ENCODE data around the gene PHOX2B.

- no peak for TF ChIP-seq CTCF (IDR thresholded peaks at IDR 0.05; ENCODE audit: insufficient read depth, low read depth, low read length)
- no peak for TF ChIP-seq EZH2 (IDR thresholded peaks at IDR 0.05; ENCODE audit: insufficient read depth, low read length)
These were observed 51.8 kb downstream of the PHOX2B start for GRCh38 chr4:41696763-41697162.

Measured in astrocyte (in vitro differentiated cells and primary cell).